Stimulated activated CD4-positive, alpha-beta T cell treated with anti-CD3 and anti-CD28 coated beads, Interleukin-2, amount 100 ng/mL, for 24 hours (primary cell): ENCODE results near the gene SLC48A1.

Experiments used
- DNase-seq, 2 donors: peaks; one replicate each; pipeline ENCODE4 v3.0.0-alpha.2; 2020

Gene SLC48A1

GRCh38 chr12:47744778-47745436 is 28.1 kb upstream of the SLC48A1 start:
- no peak for DNase-seq

- no peak for DNase-seq
Observed at GRCh38 chr12:47745485-47746041, 27.5 kb upstream of the SLC48A1 start.

GRCh38 chr12:47746073-47746472 is 27.0 kb upstream of the SLC48A1 start:
- no peak for DNase-seq

GRCh38 chr12:47746523-47746922 is 26.5 kb upstream of the SLC48A1 start:
- no peak for DNase-seq

- DNase-seq = no peak
Observed at GRCh38 chr12:47747126-47747525, 25.9 kb upstream of the SLC48A1 start.

- DNase-seq = no peak
Observed at GRCh38 chr12:47747596-47748506, 25.2 kb upstream of the SLC48A1 start.

- no peak for DNase-seq
Observed at GRCh38 chr12:47748507-47748828, 24.6 kb upstream of the SLC48A1 start.

- DNase-seq = no peak
Observed at GRCh38 chr12:47748899-47749298, 24.1 kb upstream of the SLC48A1 start.

- no peak for DNase-seq
Observed at GRCh38 chr12:47750229-47750798, 22.7 kb upstream of the SLC48A1 start.

- no peak for DNase-seq
Observed at GRCh38 chr12:47750916-47751470, 22.0 kb upstream of the SLC48A1 start.

- DNase-seq = no peak
Observed at GRCh38 chr12:47751561-47751960, 21.5 kb upstream of the SLC48A1 start.

- no peak for DNase-seq
Observed at GRCh38 chr12:47752121-47752520, 20.9 kb upstream of the SLC48A1 start.

GRCh38 chr12:47752552-47752951 is 20.5 kb upstream of the SLC48A1 start:
- no peak for DNase-seq

- DNase-seq = no peak
Observed at GRCh38 chr12:47753021-47754001, 19.7 kb upstream of the SLC48A1 start.

- DNase-seq = no peak
Observed at GRCh38 chr12:47754126-47754525, 18.9 kb upstream of the SLC48A1 start.

GRCh38 chr12:47754881-47755280 is 18.2 kb upstream of the SLC48A1 start:
- DNase-seq = no peak

GRCh38 chr12:47755655-47756562 is 17.1 kb upstream of the SLC48A1 start:
- DNase-seq = peak; percentile 46 to 52

GRCh38 chr12:47757364-47757839 is 15.6 kb upstream of the SLC48A1 start:
- no peak for DNase-seq

- DNase-seq = no peak
Observed at GRCh38 chr12:47757840-47758583, 15.0 kb upstream of the SLC48A1 start.

GRCh38 chr12:47758584-47758833 is 14.5 kb upstream of the SLC48A1 start:
- DNase-seq = no peak
